MV-4-11 (cell line): Measurements from ENCODE around the gene ABAT.

Source experiments
- DNase-seq: peaks from one replicate; lab custom pipeline; 2025; lab: John Stamatoyannopoulos, UW

ABAT gene

DNA sequence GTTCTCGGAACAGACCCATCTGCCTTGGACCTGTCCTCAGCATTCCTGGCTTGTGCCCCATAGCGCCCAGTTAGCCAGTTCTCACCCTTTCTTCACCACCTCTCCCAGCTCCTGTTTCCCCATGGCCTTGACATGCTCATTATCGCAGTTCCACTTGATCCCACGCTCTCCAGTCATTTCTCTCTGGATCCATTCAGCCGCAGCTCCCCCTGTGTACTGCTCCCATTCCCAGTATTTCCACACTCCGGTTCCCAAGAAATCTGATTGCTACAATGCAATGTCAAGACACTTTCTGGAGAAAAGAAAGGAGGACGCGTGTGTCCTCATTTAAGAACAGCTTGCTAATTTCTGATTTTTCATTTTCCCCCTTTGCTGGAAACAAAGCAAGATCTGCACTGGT lies 67.7 kb downstream of the ABAT start:
- DNase-seq, result no peak

DNA sequence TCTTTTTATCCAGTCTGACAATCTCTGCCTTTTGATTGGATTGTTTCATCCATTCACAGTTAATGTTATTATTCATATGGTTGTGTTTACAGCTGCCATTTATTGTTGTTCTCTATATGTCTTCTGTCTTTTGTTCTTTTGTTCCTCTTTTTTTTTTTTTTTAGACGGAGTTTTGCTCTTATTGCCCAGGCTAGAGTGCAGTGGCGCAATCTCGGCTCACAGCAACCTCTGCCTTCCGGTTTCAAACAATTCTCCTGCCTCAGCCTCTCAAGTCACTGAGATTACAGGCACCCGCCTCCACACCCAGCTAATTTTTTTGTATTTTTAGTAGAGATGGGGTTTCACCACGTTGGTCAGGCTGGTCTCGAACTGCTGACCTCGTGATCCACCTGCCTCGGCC lies 74.5 kb downstream of the ABAT start:
- peak; percentile 79 for DNase-seq

DNA sequence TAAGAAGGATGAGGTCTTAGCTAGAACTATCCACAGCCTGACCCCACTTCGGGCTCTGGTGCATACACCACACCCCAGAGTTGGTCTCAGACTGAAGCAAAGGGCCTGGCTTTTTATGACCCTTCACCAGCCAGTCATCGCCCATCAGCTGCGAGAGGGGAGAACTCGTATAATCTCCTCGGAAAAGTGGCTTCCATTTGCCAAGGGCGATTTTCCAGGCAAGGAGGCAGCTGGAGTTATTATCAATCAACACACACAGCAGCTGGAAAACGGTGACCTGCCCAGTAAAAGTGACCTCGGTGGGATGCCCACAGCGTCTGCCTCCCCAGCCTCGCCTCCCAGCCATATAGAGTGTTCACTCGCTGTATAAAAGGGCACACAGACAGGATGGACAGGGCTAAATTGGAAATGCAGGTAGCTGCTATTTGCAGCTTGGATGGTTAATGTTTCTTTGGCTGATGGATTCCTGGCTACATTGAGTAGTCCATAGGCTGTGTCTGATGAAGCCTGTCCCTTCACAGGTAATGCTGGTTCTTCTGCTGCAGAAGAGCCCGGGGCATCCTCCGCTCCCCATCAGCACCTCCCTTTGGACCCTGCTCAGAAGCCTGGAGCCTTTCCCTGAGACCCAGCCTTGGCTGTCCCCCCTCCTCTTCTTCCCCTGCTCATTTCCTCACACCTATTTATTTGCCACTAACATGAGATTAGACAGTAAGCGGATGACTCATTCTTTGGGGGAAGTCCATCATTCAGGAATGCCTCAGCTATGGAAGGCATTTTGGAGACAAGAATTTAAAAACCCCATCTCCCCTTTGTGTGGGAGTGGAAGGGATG lies 77.3 kb downstream of the ABAT start:
- DNase-seq, result no peak

DNA sequence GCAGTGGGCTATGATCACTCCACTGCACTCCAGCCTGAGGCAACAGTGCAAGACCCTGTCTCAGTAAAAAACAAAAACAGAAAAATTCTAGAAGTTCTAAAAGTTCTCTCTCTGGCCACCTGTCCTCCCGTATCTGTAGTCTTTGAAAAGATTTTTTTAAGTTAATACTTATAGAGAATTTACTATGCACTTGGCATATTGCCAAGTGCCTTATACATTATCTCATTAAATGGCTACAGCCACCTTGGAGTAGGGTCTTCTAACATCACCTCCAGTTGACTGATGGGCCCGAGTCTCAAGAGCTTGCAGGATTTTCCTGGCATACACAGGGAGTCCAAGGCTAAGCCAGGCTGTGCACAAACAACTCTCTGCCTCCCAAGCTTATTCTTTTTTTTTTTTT lies 78.3 kb downstream of the ABAT start:
- no peak for DNase-seq

DNA sequence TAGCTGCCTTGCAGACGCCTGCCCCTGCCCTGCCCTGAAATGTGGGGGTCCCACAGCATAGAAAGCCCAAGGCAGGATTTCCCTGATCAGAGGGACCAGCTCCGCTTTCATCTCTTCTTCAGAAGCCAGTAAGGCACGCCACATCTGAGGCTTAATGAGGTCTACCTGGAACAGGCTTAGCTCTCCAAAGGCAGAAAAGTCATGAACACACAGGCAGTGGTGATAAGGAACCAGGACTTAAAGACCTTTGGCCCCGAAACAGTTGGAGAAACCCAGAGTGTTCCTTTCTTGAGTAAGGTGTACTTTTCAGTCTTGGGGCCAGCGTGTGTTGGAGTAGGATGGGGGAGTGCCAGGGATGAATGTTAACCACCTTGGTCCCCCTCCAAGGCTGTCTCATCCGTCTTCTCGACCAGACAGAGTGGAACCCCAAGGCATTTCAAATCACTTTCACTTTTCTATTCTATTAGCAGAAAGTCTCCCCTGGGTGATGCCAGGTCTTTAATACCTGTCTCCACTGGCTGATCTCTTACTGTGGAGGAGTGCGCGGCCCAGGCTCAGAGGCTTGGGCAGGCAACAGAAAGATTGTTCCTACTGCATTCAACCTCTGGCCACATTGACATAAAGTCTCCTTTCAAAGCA lies 79.1 kb downstream of the ABAT start:
- DNase-seq, result no peak

DNA sequence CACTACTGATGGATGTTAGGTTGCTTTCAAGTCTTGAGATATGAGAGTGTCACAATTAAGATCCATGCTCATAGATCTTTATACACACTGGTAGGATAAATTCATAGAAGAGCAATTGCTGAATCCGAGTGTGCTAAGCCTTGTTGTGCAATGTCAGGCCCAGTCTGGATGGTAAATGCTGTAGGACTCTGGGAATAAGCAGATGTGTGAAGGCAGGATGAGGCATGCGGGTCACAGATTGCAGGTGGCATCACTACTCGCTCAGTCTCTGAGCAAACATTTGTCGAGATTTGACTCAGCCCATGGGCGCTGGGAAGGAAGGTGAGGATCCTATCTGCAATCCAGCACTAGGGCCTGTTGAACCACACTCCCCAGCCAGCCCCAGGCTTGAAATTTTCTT lies 82.3 kb downstream of the ABAT start:
- DNase-seq, result no peak

DNA sequence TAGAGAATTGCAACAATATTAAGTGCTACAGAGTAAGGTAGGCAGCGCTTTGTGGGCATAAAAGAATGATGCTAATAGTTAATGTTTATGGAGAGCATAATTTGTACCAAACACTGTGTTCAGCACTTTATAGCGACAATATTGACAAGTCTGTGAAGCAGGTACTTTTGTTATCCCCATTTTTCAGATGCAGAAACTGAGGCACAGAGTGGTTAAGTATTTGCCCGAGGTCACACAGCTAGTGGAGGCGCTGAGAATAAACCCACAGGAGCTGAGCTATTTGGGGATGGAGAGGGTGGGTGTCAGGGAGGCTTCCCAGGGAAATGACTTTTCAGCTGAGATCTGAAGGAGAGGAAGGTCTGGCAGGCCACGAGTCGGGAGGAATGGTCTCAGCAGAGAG lies 83.6 kb downstream of the ABAT start:
- no peak for DNase-seq

DNA sequence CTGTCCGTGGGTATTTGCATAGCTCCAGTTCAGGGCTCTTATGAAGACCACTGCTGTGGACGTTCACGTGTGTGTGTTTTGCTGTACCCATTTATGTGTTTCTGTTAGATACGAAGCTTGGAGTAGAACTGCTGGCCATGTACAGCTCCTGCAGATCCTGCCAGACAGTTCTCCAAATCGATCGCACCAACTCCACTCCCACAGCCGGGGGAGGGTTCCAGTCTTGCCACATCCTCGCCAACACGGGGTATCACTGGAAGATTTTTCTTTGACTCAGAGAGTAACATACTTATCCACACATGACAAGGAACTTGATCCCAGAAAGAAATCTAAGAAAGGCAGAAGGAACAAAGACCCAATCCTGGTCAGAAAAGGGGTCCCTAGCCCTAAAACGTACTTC lies 85.6 kb downstream of the ABAT start:
- peak; percentile 36 for DNase-seq

DNA sequence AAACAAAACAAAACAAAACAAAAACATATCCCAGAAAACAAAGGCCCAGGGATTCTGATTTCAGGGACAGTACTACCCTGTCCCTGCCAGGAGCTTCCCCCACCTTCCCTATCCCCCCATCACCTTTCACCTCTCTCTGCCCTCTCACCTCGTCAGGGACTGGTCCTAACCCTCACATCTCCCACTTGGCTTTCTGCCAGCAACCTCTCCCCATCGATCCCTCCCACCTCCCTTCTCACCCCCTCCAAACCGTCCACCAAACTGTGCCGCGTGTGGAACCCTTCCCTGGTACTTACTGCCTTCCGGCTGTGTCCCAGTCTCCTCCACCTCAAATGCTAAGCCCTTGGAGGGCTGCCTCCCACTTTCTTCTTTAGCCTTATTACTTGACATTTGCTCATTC lies 86.7 kb downstream of the ABAT start:
- DNase-seq, result no peak

DNA sequence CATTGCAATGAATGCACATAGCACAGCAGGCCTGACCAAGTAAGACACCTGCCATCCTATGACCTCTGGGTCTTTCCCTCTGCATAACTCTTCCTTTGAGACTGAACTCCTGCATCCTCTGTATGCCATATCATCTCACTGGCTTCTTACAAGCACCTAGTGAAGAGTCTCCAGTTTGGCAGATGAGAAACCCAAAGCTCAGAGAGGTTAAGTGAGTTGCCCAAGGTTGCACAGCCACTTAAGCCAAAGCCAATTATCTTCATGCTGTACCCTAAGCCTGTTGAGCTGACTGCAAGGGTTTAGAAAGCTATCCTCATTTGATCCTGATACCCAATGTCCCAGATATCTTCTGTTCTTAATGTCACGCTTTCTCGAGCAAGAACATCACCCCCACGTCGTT lies 87.8 kb downstream of the ABAT start:
- DNase-seq, result no peak

DNA sequence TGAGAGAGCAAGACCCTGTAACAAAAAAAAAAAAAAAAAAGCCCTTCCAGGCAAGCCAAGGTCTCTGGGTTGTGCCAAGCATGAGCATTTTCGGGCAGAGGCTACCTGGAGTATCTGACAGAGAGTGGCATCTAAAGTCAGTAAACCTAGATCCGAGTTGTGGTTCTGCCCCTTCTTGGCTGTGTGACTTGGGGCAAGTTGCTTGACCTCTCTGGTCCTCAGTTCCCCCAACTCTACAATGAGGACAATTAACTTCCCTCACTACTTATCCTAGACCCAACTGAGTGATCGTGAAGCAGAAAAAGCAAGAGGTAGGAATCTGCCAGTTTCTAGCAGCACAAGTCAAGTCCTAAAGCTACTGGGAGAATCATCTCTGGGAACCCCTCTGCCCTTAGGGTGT lies 88.7 kb downstream of the ABAT start:
- no peak for DNase-seq

DNA sequence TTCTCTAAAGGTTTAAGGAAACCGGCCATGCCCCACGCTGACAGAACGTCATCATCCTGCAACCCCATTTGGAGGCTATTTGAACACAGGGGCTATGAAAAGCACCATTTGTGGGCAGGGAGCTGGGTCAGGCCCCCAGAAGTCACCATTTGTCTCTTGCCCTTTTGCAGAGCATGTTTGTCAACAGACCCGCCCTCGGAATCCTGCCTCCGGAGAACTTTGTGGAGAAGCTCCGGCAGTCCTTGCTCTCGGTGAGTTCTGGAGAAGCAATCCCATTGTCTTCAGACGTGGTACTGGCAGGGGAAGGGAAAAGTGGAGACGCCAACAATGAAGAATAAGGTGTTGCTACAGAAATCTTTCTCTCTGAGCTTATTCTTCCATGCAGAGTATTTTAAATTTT lies 89.5 kb downstream of the ABAT start:
- DNase-seq, result no peak

DNA sequence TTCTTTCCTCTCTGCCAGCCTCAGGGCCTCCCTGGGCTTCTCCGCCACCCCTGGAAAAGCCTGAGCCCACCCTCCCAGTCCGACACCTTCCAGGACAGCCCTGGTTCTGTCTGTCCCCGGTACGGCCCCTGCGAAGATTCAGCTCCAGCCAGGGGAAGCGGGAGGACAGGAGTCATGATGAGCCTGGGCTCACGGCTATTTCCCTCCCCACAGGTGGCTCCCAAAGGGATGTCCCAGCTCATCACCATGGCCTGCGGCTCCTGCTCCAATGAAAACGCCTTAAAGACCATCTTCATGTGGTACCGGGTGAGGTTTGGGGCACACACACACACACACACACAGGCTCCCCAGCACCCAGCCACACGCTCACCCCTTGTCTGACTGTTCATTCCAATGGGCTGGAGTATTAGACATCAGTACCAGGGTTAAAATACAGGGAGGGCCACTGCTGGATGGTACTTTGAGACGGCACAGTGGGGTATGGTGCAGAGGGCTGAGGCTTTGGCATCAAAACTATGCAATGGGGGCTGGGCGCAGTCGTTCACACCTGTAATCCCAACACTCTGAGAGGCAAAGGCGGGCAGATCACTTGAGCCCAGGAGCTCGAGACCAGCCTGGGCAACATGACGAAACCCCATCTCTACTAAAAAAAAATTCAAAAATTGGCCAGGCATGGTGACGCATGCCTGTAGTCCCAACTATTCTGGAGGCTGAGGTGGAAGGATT lies 90.3 kb downstream of the ABAT start:
- no peak for DNase-seq

DNA sequence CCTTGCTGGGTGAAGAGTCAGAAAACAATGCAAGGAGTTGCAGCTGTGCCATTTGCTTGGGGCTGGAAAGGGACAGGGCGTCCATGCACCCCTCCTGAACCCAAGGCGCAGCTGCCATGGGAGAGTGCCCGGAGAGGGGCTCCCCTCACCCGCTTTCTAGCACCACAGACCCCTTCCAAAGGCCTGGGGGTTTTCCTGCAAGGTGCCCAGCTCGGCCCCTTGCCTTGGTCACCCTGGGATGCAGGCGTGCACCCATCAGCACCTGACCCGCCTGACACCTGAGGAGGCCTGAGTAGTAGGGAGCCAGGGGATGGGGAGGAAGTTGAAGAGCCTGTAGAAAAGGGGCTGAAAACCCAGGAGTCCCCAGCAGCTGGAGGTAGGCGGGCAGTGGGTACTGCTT lies 92.8 kb downstream of the ABAT start:
- no peak for DNase-seq

DNA sequence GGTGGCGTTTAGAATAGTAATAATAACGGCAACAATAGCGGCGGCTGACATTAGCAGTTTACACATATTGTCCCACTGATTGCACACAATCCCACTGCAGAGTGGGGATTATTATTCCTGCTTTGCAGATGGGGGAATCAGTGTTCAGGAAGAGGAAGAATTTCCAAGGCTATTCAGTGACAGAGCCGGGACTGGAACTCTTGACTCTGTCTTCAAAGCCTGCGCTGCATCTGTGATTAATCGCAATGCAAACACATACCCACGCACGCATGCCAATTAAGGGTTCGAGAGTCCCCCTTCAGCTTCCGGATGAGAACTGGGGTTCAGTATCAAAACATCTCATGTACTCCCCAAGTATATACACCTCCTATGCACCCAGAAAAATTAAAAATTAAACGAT lies 93.9 kb downstream of the ABAT start:
- DNase-seq, result no peak

DNA sequence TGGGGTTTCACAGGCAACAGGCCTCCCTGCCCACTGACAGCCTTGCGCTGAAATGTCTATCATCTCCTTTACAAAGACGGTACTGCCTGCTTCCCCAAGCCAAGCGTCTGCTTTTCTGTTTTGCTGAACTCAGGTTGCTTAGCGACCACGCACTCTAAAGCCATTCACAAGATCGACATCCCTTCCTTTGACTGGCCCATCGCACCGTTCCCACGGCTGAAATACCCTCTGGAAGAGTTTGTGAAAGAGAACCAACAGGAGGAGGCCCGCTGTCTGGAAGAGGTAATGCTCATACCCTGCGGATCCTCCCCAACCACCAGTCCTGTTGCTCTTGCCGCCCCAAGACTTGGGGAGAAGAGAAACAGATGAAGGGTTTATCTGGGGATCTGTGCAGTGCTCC lies 94.3 kb downstream of the ABAT start:
- no peak for DNase-seq

DNA sequence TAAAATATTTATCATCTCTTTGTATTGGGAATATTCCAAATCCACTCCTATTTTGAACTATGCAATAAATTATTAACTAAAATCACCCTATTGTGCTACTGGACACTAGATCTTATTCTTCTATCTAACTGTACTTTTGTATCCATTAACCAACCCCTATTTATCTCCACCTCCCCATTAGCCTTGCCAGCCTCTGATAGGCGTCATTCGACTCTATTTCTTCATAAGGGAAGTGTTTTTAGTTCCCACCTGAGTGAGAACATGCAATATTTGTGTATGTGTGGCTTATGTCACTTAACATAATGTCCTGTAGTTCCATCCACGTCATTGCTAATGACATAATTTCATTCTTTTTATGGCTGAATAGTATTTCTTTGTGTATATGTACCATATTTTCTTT lies 99.1 kb downstream of the ABAT start:
- DNase-seq, result no peak

DNA sequence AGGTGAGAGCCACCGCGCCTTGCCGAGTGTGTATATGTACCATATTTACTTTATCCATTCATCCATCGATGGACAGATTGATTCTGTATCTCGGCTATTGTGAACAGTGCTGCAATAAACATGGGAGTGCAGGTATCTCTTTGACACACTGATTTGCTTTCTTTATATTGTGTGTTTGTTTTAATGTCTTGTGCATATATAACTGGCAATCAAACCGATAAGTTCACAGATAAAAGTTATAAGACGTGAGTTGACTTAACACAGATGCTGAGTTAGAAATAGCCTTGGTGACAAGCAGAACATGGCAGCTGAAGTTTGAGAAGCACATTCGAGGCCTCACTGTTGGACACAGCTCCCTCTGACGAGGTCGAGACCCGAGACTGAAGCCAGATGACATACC lies 99.8 kb downstream of the ABAT start:
- DNase-seq, result no peak

DNA sequence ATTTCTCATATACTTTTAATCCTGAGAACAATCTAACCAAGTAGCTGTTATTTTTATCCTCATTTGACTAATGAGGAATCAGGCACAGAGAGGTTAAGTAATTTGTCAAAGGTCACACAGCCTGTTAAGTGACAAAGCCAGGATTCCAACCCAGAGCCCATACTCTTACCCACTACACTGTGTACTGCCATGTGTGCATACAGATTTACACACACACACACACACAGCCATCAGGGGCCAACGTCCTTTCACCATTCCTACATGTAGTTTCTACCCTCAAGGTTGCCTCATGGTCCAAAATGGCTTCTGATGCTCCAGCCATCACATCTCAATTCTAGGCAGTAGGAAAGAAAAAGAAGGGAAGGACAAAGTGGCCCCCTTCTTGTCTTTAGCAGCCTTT lies 100.9 kb downstream of the ABAT start:
- no peak for DNase-seq

DNA sequence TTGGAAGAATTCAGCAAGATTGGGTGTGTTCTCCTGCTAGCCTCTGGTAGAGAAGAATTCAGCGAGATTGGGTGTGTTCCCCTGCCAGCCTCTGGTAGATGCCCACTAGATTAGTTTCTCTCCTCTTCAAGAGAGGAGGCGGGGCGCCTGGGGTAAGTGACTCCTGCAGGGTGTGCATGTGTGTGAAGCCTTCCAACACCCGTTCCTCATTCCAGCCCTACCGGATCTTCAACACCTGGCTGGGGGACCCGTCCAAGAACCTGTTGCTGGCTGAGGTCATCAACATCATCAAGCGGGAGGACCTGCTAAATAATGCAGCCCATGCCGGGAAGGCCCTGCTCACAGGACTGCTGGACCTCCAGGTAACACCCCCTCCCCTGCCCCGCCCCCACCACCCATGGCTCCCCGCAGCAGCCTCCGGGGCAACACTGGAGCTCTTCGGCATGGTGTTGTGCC lies 101.7 kb downstream of the ABAT start:
- DNase-seq, result no peak

DNA sequence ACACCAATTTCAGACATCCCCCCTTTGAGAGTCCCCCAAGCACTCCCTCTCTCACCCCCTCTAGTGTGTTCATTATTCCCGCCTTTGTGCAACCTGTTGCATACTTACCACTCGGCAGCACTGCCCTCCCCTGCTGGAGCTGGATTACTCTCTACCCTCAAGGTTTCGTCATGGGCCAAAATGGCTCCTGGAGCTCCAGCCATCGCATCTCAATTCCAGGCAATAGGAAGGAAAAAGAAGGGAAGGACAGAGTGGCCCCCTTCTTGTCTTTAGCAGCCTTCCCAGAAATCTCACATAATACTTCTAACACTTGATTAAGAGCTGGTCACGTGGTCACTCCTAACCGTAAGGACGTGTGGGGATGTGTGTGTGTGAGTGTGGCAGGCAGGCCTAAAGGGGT lies 102.8 kb downstream of the ABAT start:
- no peak for DNase-seq

DNA sequence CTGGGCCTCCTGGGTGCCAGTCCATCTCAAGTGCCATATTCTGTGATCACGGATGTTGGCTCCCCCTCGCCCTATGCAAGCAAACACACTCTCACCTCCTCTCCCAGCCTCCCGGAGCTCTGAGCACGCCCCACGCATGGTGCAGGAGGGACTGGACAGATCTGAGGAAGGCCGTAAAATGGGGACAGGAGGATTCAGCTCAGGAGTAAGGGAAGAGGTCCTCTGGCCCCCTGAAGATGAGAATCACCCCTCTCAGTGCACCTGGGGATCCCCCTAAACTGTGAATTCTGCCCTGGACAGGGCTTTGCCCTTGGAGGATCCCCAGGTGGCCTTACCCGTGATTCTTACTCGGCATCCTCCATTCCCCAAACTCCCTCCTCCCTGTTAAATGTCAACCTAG lies 107.4 kb downstream of the ABAT start:
- DNase-seq, result no peak

DNA sequence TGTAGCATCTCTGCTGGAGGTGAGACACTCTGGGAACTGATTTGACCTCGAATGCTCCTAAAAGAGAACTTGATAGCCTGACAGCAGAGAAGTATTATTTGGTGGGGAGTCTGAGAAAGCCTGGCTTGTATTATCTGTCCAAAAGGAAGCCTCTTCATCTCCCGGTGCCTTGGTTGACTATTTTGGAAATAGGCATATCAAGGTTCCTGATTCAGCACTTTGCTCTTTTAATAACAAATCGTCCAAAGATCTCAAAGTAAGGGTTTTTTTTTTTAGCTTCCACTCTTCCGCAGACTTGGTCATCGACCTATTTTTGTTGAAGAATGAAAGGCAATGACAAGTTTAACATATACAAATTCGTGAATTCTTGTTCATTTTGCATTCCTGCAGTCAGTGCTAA lies 108.3 kb downstream of the ABAT start:
- DNase-seq, result no peak
